GM18873 (cell line): ENCODE data around the gene CDC45.

Experiments used
- ATAC-seq: cut with Tn5 transposase; IDR thresholded peaks from one replicate; pipeline ENCODE4 v1.9.1; 2021; ENCODE audit warnings: mild to moderate bottlenecking, moderate library complexity, moderate number of reproducible peaks; ENCODE audit not compliant: unreplicated experiment, low FRiP score

The CDC45 gene

GRCh38 chr22:19509191-19509590 lies 29.5 kb downstream of the CDC45 start:
- ATAC-seq = no peak

DNA sequence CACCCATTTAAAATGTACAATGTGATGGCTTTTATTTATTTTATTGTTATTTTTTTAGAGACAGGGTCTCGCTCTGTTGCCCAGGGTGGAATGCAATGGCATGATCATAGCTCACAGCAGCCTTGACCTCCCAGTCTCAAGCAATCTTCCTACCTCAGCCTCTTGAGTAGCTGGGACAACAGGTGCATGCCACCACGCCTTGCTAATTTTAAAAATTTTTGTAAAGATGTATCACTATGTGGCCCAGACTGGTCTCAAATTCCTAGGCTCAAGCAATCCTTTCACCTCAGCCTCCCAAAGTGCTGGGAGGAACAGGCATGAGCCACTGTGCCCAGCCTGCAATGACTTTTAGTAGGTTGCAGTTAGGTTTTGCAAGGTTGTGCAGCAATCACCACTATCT lies 30.2 kb downstream of the CDC45 start:
- no peak for ATAC-seq

DNA sequence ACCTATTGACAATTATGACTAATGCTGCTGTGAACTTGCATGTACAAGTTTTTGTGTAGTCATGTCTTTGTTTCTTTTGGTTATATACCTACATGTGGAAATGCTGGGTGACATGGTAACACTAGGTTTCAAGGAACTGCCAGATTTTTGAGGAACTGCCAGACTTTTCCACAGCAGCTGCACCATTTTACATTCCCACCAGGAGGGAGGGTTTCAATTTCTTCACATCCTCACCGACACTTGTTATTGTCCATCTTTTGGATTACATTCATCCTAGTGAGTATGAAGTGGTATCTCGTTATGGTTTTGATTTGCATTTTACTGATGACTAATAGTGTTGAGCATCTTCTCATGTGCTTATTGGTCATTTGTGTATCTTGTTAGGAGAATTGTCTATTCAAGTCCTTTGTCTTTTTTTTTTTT lies 31.2 kb downstream of the CDC45 start:
- ATAC-seq = no peak

GRCh38 chr22:19513823-19514222 lies 34.1 kb downstream of the CDC45 start:
- ATAC-seq = no peak

DNA sequence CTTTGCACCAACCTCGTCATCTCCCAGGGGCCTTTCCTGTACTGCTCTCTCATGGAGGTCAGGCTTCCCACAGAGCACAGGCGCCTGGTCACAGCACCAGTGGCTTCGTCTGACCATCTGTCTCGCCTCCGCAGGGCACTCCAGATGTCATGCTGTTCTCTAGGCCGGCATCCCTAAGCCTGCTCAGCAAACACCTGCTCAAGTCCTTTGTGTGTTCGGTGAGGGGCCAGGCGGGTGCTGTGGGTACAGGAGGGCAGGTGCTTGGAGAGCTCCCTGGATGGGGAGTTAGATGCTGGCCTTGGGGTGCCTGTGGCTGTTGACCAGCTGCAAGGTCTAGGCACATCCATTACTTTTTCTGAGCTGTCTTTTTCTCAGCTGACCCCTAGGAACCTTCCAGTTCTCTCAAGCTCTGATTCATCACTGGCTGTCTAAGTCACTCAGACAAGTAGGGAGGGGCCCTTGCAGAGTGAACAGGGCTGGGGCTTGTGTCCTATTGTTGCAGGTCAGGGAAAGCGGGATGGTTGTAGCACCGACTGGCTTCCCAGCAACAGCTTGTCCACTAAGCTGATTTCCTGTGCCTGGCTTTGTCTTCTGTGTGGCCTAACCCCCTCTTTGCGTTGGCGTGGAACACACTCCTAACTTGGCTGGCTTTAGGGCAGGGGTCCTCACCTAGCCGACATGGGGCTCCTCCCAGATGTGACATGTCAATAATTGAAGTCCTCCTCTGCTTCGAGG lies 35.3 kb downstream of the CDC45 start:
- no peak for ATAC-seq

DNA sequence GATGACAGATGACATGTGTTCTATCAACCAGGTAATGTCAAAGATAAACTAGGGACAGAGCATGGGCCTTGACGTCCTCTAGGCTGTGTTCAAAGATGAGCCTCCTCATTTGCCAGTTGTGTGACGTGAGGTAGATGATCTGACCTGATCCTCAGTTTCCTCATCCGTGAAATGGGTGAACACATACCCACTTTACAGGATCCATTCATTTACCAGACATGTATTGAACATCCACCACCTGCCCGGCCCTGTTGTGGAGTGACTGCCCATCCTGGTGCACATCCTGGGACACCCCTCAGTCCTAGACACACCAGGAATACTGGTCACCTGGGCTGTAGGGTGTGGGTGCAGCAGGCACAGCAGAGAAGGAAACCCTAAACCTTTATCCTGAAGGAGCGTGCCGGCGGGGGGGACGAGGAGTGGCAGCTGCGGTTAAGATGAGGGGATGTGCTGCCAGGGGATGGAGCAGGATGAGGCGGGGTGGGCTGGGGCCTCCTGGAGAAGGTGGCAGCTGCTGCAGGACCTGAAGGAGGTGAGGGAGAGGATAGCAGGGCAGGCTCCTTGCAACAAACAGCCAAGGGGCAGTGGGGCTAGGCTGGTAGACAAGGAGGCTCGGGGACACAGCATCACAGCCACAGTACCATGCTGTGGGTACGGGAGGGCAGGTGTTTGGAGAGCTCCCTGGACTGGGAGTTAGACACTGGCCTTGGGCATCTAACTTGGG lies 36.1 kb downstream of the CDC45 start:
- no peak for ATAC-seq

GRCh38 chr22:19516378-19517170 lies 36.9 kb downstream of the CDC45 start:
- ATAC-seq = no peak

DNA sequence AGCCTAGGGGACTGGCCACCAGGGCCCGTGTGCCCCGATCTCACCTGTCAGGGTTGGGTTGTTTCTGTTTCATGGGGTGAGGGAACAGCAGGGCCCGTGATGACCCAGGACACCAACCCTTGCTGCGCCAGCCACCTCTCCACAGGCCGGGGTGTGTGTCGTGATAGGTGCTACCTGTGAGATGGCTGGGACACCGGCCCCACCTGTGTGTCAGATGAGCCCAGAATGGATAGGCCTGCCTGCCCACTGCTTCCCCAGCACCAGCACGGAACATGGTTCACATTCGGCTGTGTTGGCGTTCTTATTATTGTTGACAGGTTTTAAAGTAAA lies 37.4 kb downstream of the CDC45 start:
- no peak for ATAC-seq

GRCh38 chr22:19517919-19518611 lies 38.3 kb downstream of the CDC45 start:
- ATAC-seq = no peak

DNA sequence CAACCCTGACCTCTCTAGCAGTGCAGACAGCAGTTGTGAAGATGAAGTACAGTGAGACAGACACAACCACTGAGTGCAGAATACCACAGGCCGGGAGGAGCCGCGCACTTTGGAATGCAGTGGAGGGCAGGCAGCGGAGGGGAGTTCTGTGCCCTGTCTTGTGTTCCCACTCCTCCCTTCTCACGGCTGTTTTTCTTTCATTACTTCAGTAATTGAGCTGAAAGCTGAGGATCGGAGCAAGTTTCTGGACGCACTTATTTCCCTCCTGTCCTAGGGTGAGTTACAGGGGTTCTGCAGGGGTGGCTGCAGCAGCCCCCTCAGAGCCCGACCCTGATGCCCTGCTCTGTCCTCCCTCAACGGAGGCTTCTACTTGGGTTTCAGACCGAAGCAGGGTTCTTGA lies 38.9 kb downstream of the CDC45 start:
- no peak for ATAC-seq

GRCh38 chr22:19519041-19519926 lies 39.6 kb downstream of the CDC45 start:
- ATAC-seq = no peak

- no peak for ATAC-seq
Observed at GRCh38 chr22:19520007-19520406, 40.3 kb downstream of the CDC45 start.

GRCh38 chr22:19520566-19521305 lies 41.0 kb downstream of the CDC45 start:
- no peak for ATAC-seq

DNA sequence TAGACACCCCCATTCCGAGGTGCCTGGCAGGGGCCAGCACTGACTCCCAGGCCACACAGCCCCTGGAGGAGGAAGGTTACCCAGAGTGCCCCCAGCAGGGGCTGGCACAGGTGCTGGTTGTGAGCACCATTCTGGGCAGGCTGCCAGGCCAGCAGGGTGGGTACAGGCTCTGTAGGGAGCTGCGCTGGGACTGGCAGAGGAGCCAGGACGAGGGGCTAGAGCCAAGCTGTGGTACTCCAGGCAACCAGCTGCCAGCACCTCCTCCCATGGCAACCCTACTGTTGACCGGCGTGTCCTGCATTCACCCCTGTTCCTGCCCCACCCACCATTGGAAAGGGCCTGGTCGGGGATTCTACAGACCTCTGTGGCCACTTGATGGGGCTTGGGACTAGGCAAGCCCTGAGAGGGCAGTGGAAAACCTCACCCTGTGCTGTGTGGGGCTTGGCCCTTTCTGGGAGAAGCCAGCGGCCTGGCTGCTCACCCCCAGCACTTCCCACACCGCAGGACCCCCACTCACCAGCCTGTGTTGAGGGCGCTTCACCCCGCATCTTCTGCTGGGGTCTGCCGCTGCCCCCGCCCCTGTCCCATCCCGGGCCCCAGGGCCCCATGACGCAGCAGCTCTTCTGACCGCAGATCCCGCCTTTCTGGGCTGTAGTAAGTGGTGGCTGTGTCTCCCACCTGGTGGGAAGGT lies 42.6 kb downstream of the CDC45 start:
- no peak for ATAC-seq

- no peak for ATAC-seq
Observed at GRCh38 chr22:19522881-19523239, 43.1 kb downstream of the CDC45 start.

DNA sequence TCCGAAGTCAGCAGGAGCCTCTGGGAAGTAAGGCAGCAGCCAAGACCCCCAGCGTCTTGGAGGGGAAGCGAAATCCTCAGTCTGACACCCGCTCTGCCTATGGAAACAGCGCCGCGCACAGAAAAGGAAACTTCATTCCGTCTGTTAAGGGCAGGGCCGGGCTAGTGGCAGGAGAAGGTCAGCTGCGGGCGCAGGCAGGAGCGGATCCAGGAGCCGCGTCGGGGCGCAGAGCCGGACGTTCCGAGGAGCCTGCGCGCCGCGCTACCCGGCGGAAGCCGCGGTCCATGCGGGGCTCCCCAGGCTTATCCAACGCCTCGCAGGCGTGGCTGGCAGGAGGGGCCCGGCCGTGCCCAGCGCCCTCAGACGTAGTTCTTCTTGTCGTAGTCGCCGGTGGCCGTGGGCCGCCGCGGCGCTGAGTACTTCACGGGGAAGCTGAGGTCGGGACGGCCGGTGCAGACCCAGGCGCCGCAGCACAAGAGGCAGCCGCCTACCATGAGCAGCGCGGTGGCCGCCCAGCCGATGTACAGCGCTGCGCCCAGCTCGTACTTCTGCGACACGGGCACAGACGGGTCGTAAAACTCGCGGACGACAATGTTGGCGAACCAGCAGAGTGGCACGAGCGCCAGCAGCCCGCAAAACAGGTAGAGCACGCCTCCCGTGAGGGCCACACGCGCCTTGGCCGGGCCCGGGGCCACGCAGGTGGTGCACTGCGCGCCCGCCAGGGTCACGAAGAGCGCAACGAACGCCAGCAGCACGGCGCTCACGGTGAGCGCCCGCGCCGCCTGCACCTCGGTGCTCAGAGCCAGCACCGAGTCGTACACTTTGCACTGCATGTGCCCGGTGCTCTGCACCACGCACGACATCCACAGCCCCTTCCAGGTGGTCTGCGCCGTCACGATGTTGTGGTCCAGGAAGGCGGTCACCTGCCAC lies 43.8 kb downstream of the CDC45 start:
- no peak for ATAC-seq
